H1 (cell line): Measurements from ENCODE around the gene KRT5. TPM values are rescaled to one million over a fixed set of nuclear protein-coding genes. Genes with fewer than 3 reads are reported as not detected.

Experiments used
- CTCF ChIA-PET: fragments of 300-600 bp; sonication (Branson Sonifier 250); formaldehyde crosslinking; loops from one replicate; lab custom pipeline; 2021; ENCODE audit not compliant: partially characterized antibody; lab: Charles Lee
- POLR2A ChIA-PET: fragments of 300-600 bp; sonication (Branson Sonifier 250); formaldehyde crosslinking; loops from one replicate; lab custom pipeline; 2021; ENCODE audit warnings: inconsistent platforms; ENCODE audit not compliant: partially characterized antibody; lab: Charles Lee
- DNase-seq, 2 experiments: peaks; one replicate each; pipeline versions ENCODE4 v3.0.0 to v3.0.0-alpha.2; 2010 to 2022; ENCODE audit warnings: low spot score in 2 of 2, low read depth in 1 of 2, mixed read lengths in 1 of 2
- FAIRE-seq: peaks from 2 replicates; lab custom pipeline; 2011; peaks lifted over from hg19 to GRCh38; lab: Jason Lieb, UNC
- H2AFZ ChIP-seq: 2 replicates; pipeline ENCODE4 v1.8.1; 2012; ENCODE audit warnings: low read length, inconsistent platforms
- H2AK5ac ChIP-seq: 2 replicates; pipeline ENCODE4 v1.6.1; 2013; ENCODE audit warnings: low read depth, low read length
- H2BK120ac ChIP-seq: replicated peaks from 2 replicates; pipeline ENCODE3; 2013; ENCODE audit warnings: low read depth, low read length, inconsistent platforms
- H2BK12ac ChIP-seq: 2 replicates; pipeline ENCODE4 v1.6.1; 2013; ENCODE audit warnings: low read depth, low read length
- H2BK15ac ChIP-seq: 2 replicates; pipeline ENCODE4 v1.6.1; 2013; ENCODE audit warnings: low read length
- H2BK20ac ChIP-seq: 2 replicates; pipeline ENCODE4 v1.6.1; 2013; ENCODE audit warnings: low read length
- H2BK5ac ChIP-seq: 2 replicates; pipeline ENCODE4 v1.6.1; 2013; ENCODE audit warnings: low read depth, low read length
- H3K14ac ChIP-seq: 2 replicates; pipeline ENCODE4 v1.6.1; 2013; ENCODE audit warnings: inconsistent platforms; ENCODE audit not compliant: insufficient read length
- H3K18ac ChIP-seq: 2 replicates; pipeline ENCODE4 v1.6.1; 2013; ENCODE audit warnings: low read length; ENCODE audit errors: extremely low read depth
- H3K23ac ChIP-seq: 2 replicates; pipeline ENCODE4 v1.6.1; 2013; ENCODE audit warnings: inconsistent platforms; ENCODE audit not compliant: insufficient read length
- H3K23me2 ChIP-seq: 2 replicates; pipeline ENCODE4 v1.6.1; 2013; ENCODE audit warnings: low read depth, low read length
- H3K27ac ChIP-seq: 2 replicates; pipeline ENCODE4 v1.6.1; 2011; ENCODE audit warnings: low read depth, low read length, inconsistent platforms
- H3K27me3 ChIP-seq, 4 experiments: replicated peaks in 1 of 4; 1 replicate in 1 of 4; 2 replicates in 3 of 4; pipeline versions ENCODE4 v1.6.1 to v1.8.1; 2011 to 2013; ENCODE audit warnings: low read length in 3 of 4, mild to moderate bottlenecking in 3 of 4, inconsistent platforms in 2 of 4, mixed read lengths in 2 of 4, moderate library complexity in 1 of 4; ENCODE audit not compliant: control insufficient read depth in 3 of 4, insufficient read depth in 3 of 4; ENCODE audit errors: extremely low read depth in 1 of 4
- H3K36me3 ChIP-seq, 4 experiments: 2 replicates each; pipeline versions ENCODE4 v1.6.1 to v1.8.1; 2011 to 2013; ENCODE audit warnings: mild to moderate bottlenecking in 4 of 4, low read length in 3 of 4, moderate library complexity in 2 of 4, control low read depth in 1 of 4, inconsistent platforms in 1 of 4; ENCODE audit not compliant: insufficient read depth in 4 of 4, control insufficient read depth in 2 of 4
- H3K4ac ChIP-seq: replicated peaks from 2 replicates; pipeline ENCODE3; 2013; ENCODE audit warnings: low read length, low read depth, mixed read lengths, inconsistent platforms; ENCODE audit not compliant: insufficient read length
- H3K4me1 ChIP-seq, 4 experiments: replicated peaks in 1 of 4; 1 replicate in 1 of 4; 2 replicates in 3 of 4; pipeline versions ENCODE4 v1.6.1 to v1.8.1; 2011 to 2013; ENCODE audit warnings: low read length in 3 of 4, inconsistent platforms in 2 of 4, mixed read lengths in 1 of 4; ENCODE audit not compliant: insufficient read depth in 4 of 4, control insufficient read depth in 3 of 4
- H3K4me2 ChIP-seq, 2 experiments: 2 replicates each; pipeline versions ENCODE4 v1.6.1 to v1.8.1; 2011 to 2013; ENCODE audit warnings: low read depth in 2 of 2, low read length in 2 of 2, control low read depth in 1 of 2, inconsistent platforms in 1 of 2, mild to moderate bottlenecking in 1 of 2; ENCODE audit not compliant: insufficient read depth in 1 of 2
- H3K4me3 ChIP-seq, 4 experiments: fragments of 200-600, 300-600 bp in 1 of 4; sonication (generic), shearing (Covaris generic), sonication (Bioruptor Twin) in 1 of 4; 2 replicates each; pipeline versions ENCODE4 v1.5.1 to v1.8.1; 2011 to 2016; ENCODE audit warnings: low read length in 4 of 4, low read depth in 3 of 4, control low read depth in 2 of 4, inconsistent platforms in 2 of 4, mild to moderate bottlenecking in 2 of 4, mixed read lengths in 1 of 4, moderate library complexity in 1 of 4; ENCODE audit not compliant: insufficient read depth in 2 of 4; ENCODE audit errors: extremely low read depth in 1 of 4
- H3K56ac ChIP-seq: replicated peaks from 2 replicates; pipeline ENCODE3; 2013; ENCODE audit warnings: low read depth, mild to moderate bottlenecking, mixed read lengths, low read length, inconsistent platforms; ENCODE audit not compliant: insufficient read length
- H3K79me1 ChIP-seq: 2 replicates; pipeline ENCODE4 v1.6.1; 2013; ENCODE audit warnings: low read depth, low read length, control low read depth
- H3K79me2 ChIP-seq, 2 experiments: 2 replicates each; pipeline versions ENCODE4 v1.6.1 to v1.8.1; 2012 to 2013; ENCODE audit warnings: low read length in 2 of 2, mild to moderate bottlenecking in 2 of 2, inconsistent platforms in 1 of 2; ENCODE audit not compliant: insufficient read depth in 2 of 2, control insufficient read depth in 1 of 2
- H3K9ac ChIP-seq, 4 experiments: replicated peaks in 1 of 4; 1 replicate in 1 of 4; 2 replicates in 3 of 4; pipeline versions ENCODE4 v1.6.1 to v1.8.1; 2011 to 2013; ENCODE audit warnings: low read depth in 3 of 4, low read length in 3 of 4, control low read depth in 2 of 4, mild to moderate bottlenecking in 2 of 4, moderate library complexity in 2 of 4, inconsistent platforms in 1 of 4; ENCODE audit errors: extremely low read depth in 1 of 4
- H3K9me3 ChIP-seq, 2 experiments: 2 replicates each; pipeline versions ENCODE4 v1.6.1 to v1.8.1; 2012 to 2013; ENCODE audit warnings: mild to moderate bottlenecking in 2 of 2, moderate library complexity in 2 of 2, control low read depth in 1 of 2, inconsistent platforms in 1 of 2, low read depth in 1 of 2, low read length in 1 of 2, mixed read lengths in 1 of 2; ENCODE audit not compliant: insufficient read depth in 2 of 2
- H4K20me1 ChIP-seq, 2 experiments: replicated peaks in 1 of 2; 2 replicates each; pipeline versions ENCODE3 to v1.8.1; 2011 to 2013; ENCODE audit warnings: inconsistent platforms in 2 of 2, low read length in 2 of 2, mild to moderate bottlenecking in 1 of 2; ENCODE audit not compliant: insufficient read depth in 2 of 2, control insufficient read depth in 1 of 2
- H4K5ac ChIP-seq: 2 replicates; pipeline ENCODE4 v1.6.1; 2013; ENCODE audit warnings: low read length, low read depth, mixed read lengths, inconsistent platforms; ENCODE audit not compliant: insufficient read length
- H4K8ac ChIP-seq: 2 replicates; pipeline ENCODE4 v1.8.0; 2013; ENCODE audit warnings: mild to moderate bottlenecking, moderate library complexity, low read length, inconsistent platforms; ENCODE audit not compliant: insufficient read depth; ENCODE audit errors: extremely low read depth
- H4K91ac ChIP-seq: replicated peaks from 2 replicates; pipeline ENCODE3; 2013; ENCODE audit warnings: low read length, mixed read lengths, inconsistent platforms; ENCODE audit not compliant: insufficient read length
- RNF2 ChIP-seq: fragments of 200-900, 300-1000 bp; sonication (generic); IDR thresholded peaks from 2 replicates; pipeline ENCODE4 v1.7.1; 2016; ENCODE audit warnings: borderline replicate concordance, low read depth, mild to moderate bottlenecking, antibody characterized with exemption, low read length; ENCODE audit not compliant: poor library complexity, severe bottlenecking; ENCODE audit errors: missing control alignments
- SP2 ChIP-seq: IDR thresholded peaks from 2 replicates; pipeline ENCODE4 v1.6.1; 2012; ENCODE audit warnings: mild to moderate bottlenecking, low read length, inconsistent platforms
- WGBS, 2 experiments: shearing (Covaris generic) in 1 of 2; methylation state at CpG; one replicate each; pipeline versions ENCODE4 v1.1.6 to v1.1.7; 2013 to 2015; ENCODE audit warnings: low lambda C conversion rate in 2 of 2, mixed read lengths in 2 of 2, inconsistent platforms in 1 of 2, low coverage in 1 of 2, missing lambda C conversion rate in 1 of 2; ENCODE audit not compliant: insufficient replicate concordance in 2 of 2, insufficient coverage in 1 of 2, insufficient read length in 1 of 2; ENCODE audit errors: extremely low coverage in 1 of 2, missing lambda C conversion rate in 1 of 2; 5-methylcytosine and 5-hydroxymethylcytosine counted together
- polyA plus RNA-seq, 7 experiments: library from polyadenylated mRNA; depleted of rRNA in 3 of 7; stranded (reverse) in 5 of 7; unstranded in 2 of 7; fragments of >200 nt in 5 of 7; fragments of 200-250 nt in 2 of 7; gene quantifications; 1 replicate in 5 of 7; 2 replicates in 1 of 7; 4 replicates in 1 of 7; pipeline versions ENCODE4 v1.2.1 to v1.2.3, GENCODE V29; 2011 to 2013; ENCODE audit warnings: missing spikeins in 2 of 7, mixed read lengths in 2 of 7
- total RNA-seq: library from RNA; stranded (reverse); fragmentation: NEBNext Ultra II Directional; extraction: Animal tissue kit (Norgen Biotek cat#: 25700); gene quantifications from 2 replicates; pipeline ENCODE4 v1.2.1, GENCODE V29; 2021

KRT5 gene
- total and polyA plus RNA-seq, 2 of the 8 experiments (the other 6 are each of a cell fraction or from before 2014, with no cell fraction given), result 0.18 TPM; not detected in 1

- 82% methylated on average over 6 of the region's 7 CpGs; no CpG with 5 or more reads in 1 of the 2 experiments for WGBS, 2 experiments
- H3K4me2 ChIP-seq, result no peak overlapping the region
- H3K4me1 ChIP-seq, result no peaks in the 10 kb centered on the region; a peak in 2 of 7 replicates
- no peak overlapping the region for H4K5ac ChIP-seq
- H3K36me3 ChIP-seq, result no peaks in the 10 kb centered on the region
- DNase-seq (no peak), FAIRE-seq (no peak)
- no peaks in the 10 kb centered on the region for H3K9me3 ChIP-seq
- no peak overlapping the region for H4K91ac ChIP-seq
- no peaks in the 10 kb centered on the region for H3K27me3 ChIP-seq
- TF ChIP-seq SP2, result no peak
- no peak for TF ChIP-seq RNF2
- H4K8ac ChIP-seq, result no peak overlapping the region
- no peak overlapping the region for H2AFZ ChIP-seq
- H2BK5ac ChIP-seq, result no peak overlapping the region; the same call in 1 of the 2 replicates
- no peak overlapping the region for H3K4ac ChIP-seq
- H3K18ac ChIP-seq, result no peak overlapping the region
- POLR2A ChIA-PET, result interaction anchor here (0.7 kb wide), 1 partner anchor 84 kb away, joined by 3 read pairs; no protein-coding TSS in a partner anchor
- H4K20me1 ChIP-seq, result no peaks in the 10 kb centered on the region
- no peak overlapping the region for H3K56ac ChIP-seq
- H3K79me2 ChIP-seq, result no peaks in the 10 kb centered on the region
- no peak overlapping the region for H3K14ac ChIP-seq
- no peaks in the 10 kb centered on the region for H3K79me1 ChIP-seq
- H2BK20ac ChIP-seq, result no peak overlapping the region
- H3K9ac ChIP-seq, result no peak overlapping the region
- H2BK120ac ChIP-seq, result no peak overlapping the region
- H2BK12ac ChIP-seq, result no peak overlapping the region
- no peaks in the 10 kb centered on the region for H3K23me2 ChIP-seq
- H3K4me3 ChIP-seq, result no peak overlapping the region
- no peak overlapping the region for H3K27ac ChIP-seq
- no peak overlapping the region for H2BK15ac ChIP-seq
- no peak overlapping the region for H3K23ac ChIP-seq
- CTCF ChIA-PET, result interaction anchor here (1.0 to 4.9 kb wide), 6 partner anchors 8 to 152 kb away, joined by 3 to 19 read pairs (median 4); partner anchors contain the start of gene KRT5
- no peak overlapping the region for H2AK5ac ChIP-seq
These were observed 20.3 kb upstream of the KRT5 start for GRCh38 chr12:52540531-52540930.
